Hematopoietic multipotent progenitor cell treated with erythropoietin and hydrocortisone succinate and interleukin-3 and kit ligand, for 15 days (in vitro differentiated cells): ENCODE measurements around the gene NUP214.
A peak's percentile ranks its signal among the peaks of the same experiment; 100 is the strongest.

Experiments
- DNase-seq: peaks from one replicate; pipeline ENCODE4 v3.0.0-alpha.2; 2015; ENCODE audit warnings: low spot score

Gene NUP214

DNA sequence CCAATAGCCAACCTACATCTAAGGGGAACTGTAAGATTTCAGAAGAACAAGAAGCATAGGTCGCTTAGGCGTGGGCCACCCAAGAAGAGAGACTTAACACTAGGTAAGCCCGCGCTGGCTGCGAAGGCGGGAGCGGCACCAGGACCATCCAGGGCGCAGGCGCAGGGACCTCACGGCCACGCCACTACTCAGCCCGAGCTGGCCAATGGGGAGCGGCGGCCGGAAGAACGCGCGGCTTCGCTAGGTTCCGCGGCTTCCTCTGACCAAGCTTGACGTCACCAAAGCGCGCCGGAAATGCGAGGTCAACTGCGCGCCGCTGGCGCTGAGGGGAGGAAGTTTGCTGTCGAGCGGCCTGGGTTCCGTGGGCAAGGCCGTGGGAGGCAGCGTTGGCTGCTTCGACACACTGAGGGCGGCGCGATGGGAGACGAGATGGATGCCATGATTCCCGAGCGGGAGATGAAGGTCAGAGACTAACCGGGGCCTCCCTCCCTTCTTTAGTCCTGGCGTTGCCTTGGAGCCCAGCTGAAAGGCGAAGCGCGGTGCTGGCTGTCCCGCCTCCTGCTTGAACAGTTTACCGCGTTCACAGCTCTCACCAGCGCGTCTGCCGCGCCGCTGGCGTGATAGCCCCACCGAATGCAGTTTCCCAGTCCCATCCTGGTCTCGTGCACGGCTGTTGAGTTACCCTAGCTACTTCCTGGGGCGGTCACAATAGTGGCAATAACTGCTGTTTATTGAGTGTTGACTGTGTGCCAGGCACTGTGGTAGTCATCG, at the start of gene NUP214:
Gene NUP214 (plus strand): TSS at position 299 of the 771 bp plus-strand sequence. CDS start 119 bp downstream, at position 418.
- peak; percentile 99 for DNase-seq

GRCh38 chr9:131076347-131077195, 48.8 kb upstream of the NUP214 start:
- no peak for DNase-seq

GRCh38 chr9:131078427-131079366, 46.7 kb upstream of the NUP214 start:
- no peak for DNase-seq

DNA sequence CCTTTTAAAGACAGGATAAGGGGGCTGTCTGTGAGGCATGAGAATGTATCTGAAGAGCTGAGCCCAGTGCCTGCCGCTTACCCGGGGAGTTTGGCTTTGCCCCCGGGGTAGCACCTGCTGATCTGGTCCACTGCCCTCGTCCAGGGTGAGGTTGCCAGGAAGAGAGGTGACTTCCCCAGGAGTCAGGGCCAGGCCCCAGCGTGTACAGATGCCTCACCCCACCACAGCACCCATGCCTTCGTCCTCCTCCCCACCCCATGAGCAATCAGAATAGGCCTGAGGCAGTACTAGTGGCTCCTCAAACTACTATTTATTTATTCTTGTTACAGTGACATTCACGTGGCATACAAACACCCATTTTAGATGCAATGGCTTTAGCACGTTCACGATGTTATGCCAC, 44.8 kb upstream of the NUP214 start:
- no peak for DNase-seq

DNA sequence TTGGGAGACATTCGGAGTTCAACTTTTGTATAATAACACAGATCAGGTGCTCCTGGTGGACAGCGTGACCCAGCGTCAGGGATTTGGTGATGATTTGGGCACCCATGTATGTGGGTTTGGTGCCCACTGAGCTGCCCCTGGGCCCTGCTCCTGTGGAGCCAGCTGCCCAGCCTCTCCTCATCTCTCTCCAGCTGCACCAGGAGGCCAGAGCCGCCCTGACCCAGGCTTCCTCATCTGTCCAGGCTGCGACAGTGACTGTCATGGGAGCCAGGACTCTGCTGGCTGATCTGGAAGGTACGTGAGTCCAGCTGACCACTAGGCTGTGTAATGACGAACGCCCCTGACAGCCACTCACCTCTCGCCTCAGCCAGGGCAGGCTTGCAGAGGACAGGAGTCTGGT, 43.5 kb upstream of the NUP214 start:
- no peak for DNase-seq

GRCh38 chr9:131082774-131083512, 42.4 kb upstream of the NUP214 start:
- DNase-seq: no peak

GRCh38 chr9:131084661-131085369, 40.6 kb upstream of the NUP214 start:
- DNase-seq: no peak

DNA sequence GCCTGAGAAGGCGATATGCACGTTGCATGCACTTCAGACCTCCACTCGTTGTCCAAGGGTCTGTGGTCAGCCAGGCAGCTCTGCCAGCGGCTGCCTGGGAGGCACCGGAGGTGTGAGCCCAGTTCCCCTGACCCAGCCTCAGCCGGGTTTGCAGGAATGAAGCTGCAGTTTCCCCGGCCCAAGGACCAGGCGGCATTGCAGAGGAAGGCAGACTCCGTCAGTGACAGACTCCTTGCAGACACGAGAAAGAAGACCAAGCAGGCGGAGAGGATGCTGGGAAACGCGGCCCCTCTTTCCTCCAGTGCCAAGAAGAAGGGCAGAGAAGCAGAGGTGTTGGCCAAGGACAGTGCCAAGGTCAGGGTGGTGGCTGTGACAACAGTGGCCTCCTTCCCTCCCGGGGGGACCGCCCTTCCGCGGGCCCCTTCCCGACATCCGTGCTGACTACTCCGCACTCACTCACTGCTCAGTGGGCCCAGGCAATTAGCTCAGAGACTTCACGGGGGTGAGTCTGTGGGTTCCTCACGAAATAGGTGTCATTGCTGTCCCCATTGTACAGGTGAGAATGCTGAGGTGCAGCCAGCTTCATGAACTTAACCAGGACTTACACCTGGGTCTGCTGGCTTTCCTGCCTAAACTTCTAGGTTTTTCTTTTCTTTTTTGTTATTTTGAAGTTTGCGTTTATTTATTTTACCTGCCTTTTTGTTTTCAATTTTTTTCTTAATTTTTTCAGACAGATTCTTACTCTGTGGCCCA, 39.8 kb upstream of the NUP214 start:
- DNase-seq: no peak

DNA sequence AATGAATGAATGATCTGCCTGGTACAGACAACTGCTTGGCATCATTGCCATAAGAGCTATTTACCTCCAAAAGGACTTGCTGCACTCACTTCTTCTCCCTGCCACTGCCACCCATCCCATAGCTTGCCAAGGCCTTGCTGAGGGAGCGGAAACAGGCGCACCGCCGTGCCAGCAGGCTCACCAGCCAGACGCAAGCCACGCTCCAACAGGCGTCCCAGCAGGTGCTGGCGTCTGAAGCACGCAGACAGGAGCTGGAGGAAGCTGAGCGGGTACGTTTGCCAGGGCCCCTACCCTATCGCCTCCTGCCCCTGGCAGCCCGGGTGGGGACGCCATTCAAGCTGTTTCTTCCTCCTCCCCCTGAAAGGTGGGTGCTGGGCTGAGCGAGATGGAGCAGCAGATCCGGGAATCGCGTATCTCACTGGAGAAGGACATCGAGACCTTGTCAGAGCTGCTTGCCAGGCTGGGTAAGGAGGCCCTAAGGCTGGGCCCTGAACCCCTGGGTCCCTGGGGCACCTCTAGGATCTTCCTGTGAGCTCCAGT, 38.0 kb upstream of the NUP214 start:
- DNase-seq: no peak

DNA sequence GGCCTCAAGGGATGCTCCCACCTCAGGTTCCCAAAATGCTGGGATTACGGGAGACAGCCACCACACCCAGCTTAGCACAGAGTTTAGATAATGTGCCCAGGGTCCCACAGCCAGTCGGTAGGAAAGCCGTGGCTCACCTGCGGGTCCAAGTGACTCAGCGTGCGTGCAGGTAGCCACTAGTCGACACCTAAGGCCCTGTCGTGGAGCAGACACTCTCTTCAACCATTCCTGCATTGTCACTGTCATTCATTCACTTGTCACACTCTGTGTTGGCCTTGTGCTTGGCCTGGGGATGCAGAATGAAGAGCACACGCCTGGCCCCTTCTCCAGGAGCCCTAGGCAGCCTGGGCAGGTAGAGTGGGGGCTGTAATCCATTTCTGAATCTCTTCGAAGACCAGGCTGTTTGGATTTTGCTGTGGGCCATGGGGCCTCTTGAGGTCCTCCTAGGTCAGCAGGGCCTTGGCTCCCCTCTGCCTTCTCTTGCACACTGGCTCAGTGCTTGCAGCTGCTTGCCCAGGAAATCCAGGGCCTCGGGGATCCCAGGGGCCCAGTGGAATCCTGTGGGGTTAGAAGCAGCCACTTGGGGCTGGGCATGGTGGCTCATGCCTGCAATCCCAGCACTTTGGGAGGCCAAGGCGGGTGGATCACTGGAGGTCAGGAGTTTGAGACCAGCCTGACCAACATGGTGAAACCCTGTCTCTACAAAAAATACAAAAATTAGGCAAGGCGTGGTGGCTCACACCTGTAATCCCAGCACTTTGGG, 35.2 kb upstream of the NUP214 start:
- no peak for DNase-seq

- no peak for DNase-seq
Observed at GRCh38 chr9:131091352-131091992, 33.9 kb upstream of the NUP214 start.

GRCh38 chr9:131092030-131092429, 33.4 kb upstream of the NUP214 start:
- no peak for DNase-seq

DNA sequence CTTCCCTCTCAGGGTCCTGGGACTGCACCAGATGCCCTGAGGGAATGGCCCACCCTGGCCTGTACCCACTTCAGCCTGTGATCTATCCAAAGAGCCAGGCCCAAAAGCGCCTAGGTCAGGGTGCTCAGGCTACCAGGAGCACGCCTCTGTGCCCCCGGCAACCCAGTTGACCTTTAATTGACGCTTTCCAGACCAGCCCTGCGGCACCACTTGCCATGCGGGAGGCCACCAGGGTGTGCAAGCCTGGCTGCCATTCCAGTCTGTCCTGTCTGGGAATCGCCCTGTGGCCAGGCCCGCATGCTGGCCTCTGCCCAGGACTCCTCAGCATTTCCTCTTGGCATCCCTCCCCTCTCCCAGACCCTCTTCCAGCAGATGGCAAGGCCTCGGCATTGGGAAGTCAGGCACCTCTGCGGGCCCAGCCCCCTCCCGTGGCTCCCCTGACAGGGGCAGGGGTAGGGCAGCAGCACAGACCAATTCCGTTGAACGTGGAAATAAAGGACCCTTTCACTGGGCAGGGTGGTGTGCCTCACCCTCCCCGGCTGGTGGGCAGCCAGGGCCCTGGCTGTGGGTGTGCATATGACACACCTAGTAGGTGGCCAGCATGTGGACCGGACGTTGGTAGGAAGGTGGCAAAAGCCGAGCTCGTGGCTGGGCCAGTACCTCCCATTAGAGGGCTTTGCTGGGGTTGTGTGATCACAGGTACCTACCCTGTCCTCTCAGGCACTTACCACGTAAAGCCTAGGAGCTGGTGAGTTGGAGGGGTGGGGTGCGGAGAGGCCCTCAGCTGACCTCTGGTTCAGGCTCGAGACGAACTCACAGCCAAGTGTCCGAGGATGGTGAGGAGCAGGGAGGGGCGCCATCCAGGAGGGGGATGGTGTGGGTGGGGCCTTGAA, 32.6 kb upstream of the NUP214 start:
- no peak for DNase-seq

DNA sequence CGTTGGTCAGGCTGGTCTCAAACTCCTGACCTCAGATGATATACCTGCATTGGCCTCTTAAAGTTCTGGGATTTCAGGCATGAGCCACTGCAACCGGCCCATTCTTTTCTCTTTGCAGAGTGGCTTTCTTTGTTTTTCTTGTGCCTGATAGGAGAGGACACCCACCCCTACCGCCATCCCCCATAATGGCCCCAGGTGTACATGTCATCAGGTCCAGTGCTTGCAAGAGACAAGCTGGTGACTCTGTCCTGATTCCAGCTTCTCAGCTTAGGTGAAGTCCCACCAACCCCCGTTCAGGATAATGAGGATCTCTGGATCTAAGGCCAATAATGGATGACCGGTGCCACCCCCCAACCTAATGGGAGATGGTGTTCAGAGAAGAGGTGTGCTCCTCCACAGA, 31.4 kb upstream of the NUP214 start:
- no peak for DNase-seq

DNA sequence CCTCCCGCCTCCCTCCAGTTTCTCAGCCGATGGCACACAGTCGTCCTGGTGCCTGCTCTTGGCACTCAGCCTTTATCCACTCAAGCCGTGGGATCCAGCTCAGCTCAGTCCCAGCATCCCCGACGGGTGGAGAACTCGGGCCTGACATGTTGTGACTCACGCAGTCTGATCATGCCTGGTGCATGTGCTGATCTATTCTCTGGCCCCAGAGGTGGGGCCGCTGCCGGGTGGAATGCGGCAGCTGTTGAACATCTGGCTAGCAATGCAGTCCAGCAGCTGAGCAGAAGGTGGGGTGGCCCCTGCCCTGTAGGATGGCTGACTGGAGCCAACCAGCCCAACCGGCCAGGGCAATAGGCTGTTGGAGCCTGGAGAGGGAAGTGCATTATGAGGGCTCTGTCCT, 30.8 kb upstream of the NUP214 start:
- no peak for DNase-seq

- no peak for DNase-seq
Observed at GRCh38 chr9:131095666-131096268, 29.6 kb upstream of the NUP214 start.
